GM18508 (cell line): ENCODE data around the gene CALN1.
"Not testable (repeated sequence)": the region's sequence is repeated elsewhere in the genome, so short reads cannot be mapped to it uniquely, and the experiment has no call there.

ENCODE experiments used
- ATAC-seq: cut with Tn5 transposase; IDR thresholded peaks from one replicate; pipeline ENCODE4 v1.9.1; 2021; ENCODE audit warnings: moderate number of reproducible peaks; ENCODE audit not compliant: insufficient read depth, unreplicated experiment

The CALN1 gene

GRCh38 chr7:71914204-71914603, 497.9 kb downstream of the CALN1 start:
- not testable (repeated sequence) for ATAC-seq

DNA sequence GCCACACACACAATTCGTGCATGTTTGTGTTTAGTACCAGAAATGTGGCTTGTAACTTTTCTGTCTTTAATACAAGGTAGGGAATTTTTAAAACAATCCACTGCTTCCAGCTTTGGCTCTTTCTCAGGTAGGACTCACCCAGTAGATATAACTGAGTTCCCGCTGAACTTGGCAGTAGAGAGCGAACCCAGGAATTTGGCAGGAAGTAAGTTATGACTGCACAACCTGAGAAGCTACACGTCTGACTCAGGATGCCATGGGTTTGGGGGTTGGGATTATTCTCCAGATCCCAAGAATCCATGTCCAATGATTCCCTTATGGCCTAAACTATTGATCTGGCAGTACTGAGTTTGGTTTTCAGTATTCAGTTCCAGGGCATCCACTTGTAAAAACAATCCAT, 499.7 kb downstream of the CALN1 start:
- no peak for ATAC-seq

DNA sequence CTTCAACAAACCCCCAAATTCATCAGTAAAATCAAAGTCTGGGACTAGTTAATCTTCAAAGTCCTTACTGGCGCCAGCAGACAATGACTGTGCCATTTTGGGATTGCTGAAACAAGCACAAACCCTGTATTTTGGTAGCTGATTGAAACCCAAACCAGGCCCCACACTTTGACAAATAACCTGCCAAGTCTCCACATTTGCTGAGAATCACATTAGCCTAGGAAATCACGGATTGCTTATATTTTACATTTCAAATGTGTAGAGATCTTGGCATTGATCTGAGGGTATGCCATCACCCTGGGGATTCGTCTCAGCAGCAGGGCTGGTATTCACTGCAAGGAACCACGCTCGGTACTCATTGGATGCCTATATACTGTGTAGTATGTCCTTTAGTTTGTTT, 501.1 kb downstream of the CALN1 start:
- no peak for ATAC-seq

DNA sequence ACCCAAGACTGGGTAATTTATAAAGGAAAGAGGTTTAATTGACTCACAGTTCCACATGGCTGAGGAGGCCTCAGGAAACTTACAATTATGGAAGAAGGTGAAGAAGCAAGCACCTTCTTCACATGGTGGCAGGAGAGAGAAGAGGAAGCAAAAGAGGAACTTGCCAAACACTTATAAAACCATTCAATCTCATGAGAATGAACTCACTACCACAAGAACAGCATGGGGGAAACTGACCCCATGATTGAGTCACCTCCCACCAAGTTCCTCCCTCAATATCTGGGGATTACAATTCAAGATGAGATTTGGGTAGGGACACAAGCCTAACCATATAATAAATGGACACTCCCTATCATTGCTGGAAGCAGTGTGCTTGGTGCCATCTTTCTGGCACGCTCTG, 506.3 kb downstream of the CALN1 start:
- ATAC-seq: no peak

DNA sequence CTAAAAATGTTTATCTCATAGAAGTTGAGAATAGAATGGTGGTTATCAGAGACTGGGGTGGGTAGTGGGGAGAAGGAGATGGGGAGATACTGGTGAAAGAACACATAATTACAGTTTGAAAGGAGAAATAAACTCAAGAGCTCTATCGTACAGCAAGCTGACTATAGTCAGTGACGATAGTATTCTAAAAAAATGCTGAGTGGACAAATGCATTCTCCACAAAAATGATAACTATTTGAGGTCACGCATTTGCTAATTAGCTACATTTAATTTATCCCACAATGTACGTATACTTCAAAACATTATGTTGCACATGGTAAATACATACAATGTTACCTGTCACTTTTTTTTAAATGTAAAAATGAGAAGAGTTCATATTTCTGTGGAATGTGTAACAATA, 507.7 kb downstream of the CALN1 start:
- ATAC-seq: no peak

GRCh38 chr7:71900556-71900955, 511.6 kb downstream of the CALN1 start:
- ATAC-seq: no peak

DNA sequence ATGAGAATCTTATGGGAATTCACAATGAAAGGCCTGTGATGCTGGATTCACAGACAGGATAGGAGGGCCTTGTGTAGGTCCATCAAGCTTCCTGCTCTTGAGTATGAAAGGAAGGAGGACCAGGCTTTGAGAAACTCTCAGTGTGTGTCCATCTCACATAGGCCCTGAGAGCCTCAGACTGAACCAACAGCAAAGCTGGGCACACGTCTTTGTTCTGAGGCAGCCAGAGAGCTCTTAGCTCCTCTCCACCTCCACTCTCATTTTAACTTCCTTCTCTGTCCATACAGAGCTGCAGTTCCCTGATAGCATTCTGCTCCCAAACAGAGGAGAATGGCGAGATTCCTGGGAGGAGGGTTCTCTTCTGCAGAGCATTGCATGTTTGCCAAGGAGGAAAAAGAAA, 515.6 kb downstream of the CALN1 start:
- ATAC-seq: no peak

DNA sequence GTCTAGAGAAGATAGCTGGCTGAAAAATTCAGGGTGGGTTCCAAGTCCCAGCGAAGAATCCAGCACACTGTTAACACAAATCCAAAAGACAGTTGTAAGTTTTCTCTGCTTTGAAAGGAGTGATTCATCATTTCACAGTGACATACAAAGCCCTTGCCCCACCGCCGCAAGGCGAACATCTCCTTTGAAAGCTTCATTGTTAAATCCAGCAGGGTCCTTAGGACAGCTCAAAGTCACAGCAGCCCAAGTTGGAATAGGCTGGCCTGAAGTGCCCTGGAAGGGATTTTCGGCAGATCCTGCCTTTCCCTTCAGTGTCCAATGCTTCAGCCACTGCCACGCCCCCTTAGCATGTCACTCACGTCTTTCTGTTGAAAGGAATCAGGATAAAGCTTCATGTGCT, 526.1 kb downstream of the CALN1 start:
- ATAC-seq: no peak

GRCh38 chr7:71885487-71885886, 526.7 kb downstream of the CALN1 start:
- no peak for ATAC-seq

DNA sequence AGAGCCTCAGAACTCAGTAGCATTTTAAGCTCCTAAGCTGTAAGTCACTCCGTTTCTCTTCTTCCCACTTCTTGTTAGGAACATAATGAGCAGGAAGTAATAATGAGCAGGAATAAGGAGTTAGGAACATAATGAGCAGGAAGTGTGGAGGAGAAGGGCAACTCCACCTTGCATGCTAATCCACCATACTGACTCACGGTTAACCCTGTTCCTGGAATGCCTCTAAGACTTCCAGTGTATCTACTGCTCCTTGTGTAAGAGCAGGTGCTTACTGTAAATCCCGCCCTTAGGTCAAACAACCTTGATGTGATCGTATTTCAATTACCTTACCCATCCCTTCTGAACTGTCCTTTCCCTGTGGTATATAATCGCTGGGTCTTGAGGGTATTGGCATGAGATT, 528.7 kb downstream of the CALN1 start:
- ATAC-seq: no peak

DNA sequence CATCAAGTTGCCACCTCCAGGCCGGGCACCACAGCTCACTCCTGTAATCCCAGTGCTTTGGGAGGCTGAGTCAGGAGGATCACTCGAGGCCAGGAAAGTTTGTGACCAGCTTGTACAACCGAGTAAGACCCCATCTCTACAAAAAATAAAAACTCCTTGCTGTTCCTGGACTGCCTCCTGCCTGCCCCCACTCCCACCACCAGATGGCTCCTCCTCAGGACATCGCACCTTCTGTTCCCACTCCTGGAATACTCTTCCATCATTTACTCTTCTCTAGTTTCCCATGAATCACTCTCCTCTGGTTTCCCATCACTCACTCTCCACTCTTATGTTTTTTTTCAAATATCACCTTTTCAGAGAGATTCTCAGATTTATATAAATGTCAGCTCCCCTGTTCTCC, 540.7 kb downstream of the CALN1 start:
- ATAC-seq: no peak

DNA sequence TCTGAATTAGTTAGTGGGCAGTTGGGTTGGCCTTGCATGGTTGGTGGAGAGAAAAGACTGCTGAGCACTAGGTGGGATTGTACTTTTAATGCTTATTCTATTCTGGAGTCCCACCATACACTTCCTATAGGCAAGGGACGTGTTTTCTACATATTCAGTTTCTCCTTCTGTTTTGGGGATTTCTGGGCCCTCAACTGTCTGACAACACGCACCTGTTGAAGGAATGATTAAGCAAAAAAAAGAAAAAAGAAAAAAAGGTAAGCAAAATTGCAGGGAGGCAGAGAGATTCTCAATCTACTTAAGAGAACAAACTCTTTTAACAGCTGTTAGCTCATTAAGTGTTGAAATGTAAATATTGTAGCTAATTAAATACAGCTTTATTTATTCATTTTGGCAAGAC, 541.3 kb downstream of the CALN1 start:
- no peak for ATAC-seq

DNA sequence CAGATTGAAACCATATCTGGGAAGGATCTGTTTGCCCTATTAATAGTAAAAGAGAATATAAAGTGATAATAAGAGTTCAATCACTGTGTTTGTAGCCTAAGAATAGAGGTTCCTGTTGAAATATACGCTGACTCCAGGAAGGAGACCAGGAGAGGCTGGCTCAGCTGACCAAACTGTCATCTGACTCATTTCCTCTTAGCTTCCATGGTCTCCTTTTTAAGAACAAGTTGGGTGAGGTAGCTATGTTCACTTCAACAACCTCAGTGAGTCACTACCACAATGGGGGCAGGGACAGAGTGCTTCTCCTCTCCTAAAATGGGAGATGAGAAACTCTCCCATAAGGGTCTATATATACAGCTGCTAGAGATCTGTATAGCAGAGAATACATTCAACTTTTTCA, 543.3 kb downstream of the CALN1 start:
- ATAC-seq: no peak

DNA sequence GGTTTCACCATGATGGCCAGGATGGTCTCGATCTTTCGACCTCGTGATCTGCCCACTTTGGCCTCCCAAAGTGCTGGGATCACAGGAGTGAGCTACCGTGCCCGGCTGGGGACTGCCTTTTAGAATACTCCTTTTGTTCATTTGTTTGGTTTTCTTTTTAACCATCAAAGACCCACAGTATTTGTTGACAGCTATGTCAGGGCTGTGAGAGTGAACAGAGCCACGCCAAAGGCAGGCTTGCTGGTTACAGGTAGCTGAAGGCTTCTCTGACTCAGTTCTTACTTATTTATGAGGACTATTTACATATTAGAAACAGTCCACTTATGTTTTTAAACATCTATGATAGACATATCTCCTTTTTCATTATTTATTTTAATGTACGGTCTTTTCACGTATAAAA, 544.5 kb downstream of the CALN1 start:
- ATAC-seq: no peak

DNA sequence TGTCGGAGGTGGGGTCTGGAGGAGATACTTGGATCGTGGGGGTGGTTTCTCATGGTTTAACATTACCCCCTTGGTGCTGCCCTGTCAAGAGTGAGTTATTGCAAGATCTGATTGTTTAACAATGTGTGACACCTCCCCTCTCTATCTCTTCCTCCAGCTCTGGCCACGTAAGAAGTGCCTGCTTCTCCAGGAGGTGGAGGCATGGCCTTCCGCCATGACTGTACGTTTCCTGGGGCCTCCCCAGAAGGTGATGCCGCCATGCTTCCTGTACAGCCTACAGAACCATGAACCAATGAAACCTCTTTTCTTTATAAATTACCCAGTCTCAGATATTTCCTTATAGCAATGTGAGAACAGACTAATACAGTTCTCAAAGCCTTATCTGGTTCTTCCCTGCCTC, 547.0 kb downstream of the CALN1 start:
- no peak for ATAC-seq

GRCh38 chr7:71864130-71864529, 548.0 kb downstream of the CALN1 start:
- no peak for ATAC-seq

DNA sequence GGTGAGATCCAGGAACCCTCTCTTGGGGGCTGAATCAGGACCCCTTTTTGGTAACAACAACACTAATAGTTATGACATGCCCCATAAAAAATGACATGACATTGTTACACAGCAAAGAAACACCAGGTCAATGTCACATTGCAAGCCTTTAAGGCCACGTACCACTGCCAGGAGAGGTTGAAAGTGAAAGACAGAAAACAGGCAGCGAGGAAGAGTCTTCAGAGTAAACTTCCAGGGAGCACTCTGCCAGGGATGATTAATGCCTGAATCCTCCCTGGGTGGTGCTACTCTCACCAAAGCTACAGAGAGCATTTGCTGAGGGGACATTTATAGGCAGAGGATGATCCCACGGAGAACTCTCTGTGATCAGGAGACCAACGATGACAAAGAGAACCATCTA, 551.6 kb downstream of the CALN1 start:
- ATAC-seq: no peak

- no peak for ATAC-seq
Observed at GRCh38 chr7:71857338-71857737, 554.8 kb downstream of the CALN1 start.

DNA sequence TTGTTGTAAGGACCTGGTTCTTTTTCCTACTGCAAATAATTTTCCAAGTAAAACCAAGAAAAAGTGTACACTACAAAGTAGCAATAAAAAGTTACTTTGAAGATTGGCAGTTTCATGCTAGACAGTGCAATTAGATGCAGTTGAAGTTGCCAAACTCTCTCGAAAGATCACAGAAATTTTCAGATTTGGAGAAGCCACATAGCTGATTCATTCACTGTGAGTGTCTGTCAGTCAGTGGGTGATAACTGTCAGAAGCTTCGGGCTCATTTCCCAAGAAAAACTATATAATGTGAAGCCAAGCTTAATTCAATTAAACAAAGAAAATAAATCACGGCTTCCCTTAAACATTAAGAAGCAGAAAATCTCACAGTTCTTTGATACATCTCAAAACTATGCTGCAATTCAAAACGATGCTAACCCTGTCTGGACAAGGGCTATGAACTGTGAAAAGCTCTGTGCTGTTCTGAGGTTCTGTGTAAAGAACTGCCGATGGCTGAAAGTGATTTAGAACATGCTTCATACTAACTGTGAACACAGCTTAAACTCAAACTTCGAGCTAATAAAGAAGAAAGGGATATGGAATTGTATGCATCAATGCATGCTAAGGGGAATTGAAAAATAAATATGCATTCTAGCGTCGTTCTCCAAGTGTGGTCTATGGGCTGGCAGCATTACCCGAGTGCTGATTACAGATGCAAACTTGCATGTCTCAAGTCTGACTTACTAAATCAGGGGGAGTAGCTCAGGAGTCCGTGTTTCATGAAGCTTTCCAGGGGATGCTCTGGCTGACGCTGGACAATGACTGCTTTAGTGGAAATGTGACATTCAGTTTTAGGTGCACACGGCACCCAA, 557.4 kb downstream of the CALN1 start:
- ATAC-seq: no peak

DNA sequence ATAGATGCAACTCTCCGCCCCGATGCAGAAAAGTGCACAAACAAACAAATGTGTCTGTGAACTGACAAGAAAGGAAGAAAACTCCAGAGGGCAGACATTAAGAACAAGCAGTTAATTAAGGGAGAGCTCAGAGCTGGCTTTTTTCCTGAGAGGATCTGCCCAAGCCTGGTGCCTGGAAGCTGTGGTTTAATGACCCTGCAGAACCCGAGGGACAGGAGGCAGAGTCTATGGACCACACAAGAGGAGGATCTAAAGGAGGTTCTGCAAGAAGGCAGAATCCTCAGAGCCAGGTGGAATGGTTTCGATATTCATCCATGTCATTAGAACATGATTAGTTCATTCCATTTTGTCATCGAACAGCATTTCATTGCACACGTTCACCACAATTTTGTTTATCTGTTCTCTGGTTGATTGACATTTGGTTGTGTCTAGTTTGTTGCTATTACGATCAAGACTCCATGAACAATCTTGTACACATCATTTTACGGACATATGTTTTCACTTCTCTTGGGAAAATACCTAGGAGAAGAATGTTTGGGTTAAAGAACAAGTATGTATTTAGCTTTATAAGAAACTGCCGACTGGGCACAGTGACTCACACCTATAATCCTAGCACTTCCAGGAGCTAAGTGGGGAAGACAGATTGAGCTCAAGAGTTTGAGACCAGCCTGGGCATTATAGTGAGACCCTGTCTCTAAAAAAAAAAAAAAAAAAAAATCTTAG, 560.2 kb downstream of the CALN1 start:
- ATAC-seq: no peak

- ATAC-seq: no peak
Observed at GRCh38 chr7:71846160-71846559, 566.0 kb downstream of the CALN1 start.

DNA sequence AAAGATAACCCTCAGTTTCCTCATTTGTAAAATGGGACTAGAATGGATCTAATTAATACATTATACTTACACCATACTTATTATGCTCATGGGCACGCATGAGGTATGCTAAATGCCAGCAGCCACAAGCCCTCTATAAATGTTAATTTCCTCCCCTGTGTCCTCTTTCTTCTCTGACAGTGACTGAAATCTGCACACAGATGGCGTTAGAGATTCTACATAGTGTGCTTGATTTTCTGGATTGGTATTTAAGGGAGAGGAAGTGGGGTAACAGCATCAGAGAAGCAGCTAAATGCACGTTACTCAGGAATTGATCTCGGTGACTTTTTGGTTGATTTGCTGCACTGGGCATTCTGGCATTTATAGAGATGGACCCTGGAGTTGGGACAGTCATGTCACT, 568.5 kb downstream of the CALN1 start:
- no peak for ATAC-seq
